Lung (tissue), 12 donors: Measurements from ENCODE around the gene ATXN2. TPM values are rescaled to one million over a fixed set of nuclear protein-coding genes. Genes with fewer than 3 reads are reported as not detected.

Source experiments
- ATAC-seq: fragments of 200-7000 bp; cut with Tn5 transposase; one replicate; pipeline ENCODE4 v1.9.1; 2020; ENCODE audit warnings: moderate number of reproducible peaks; ENCODE audit not compliant: insufficient read depth, low FRiP score
- DNase-seq, 3 donors: peaks; one replicate each; pipeline ENCODE4 v3.0.0-alpha.2; 2013 to 2017
- H3K27ac ChIP-seq, 2 donors: one replicate each; pipeline ENCODE4 v1.5.1; 2013; ENCODE audit warnings: mild to moderate bottlenecking in 2 of 2, moderate library complexity in 2 of 2, control low read depth in 1 of 2, inconsistent platforms in 1 of 2, low read depth in 1 of 2, low read length in 1 of 2
- H3K27me3 ChIP-seq, 3 donors: one replicate each; pipeline ENCODE4 v1.5.1; 2013; ENCODE audit warnings: low read length in 2 of 3; ENCODE audit not compliant: control insufficient read depth in 3 of 3, insufficient read depth in 3 of 3
- H3K36me3 ChIP-seq, 4 donors: one replicate each; pipeline ENCODE4 v1.5.1; 2013; ENCODE audit warnings: low read length in 4 of 4, mild to moderate bottlenecking in 1 of 4, moderate library complexity in 1 of 4; ENCODE audit not compliant: control insufficient read depth in 4 of 4, insufficient read depth in 4 of 4
- H3K4me1 ChIP-seq, 5 donors: one replicate each; pipeline ENCODE4 v1.5.1; 2013; ENCODE audit warnings: low read length in 5 of 5, mild to moderate bottlenecking in 2 of 5, moderate library complexity in 1 of 5; ENCODE audit not compliant: control insufficient read depth in 5 of 5, insufficient read depth in 5 of 5
- H3K4me3 ChIP-seq: one replicate; pipeline ENCODE4 v1.5.1; 2013; ENCODE audit warnings: mild to moderate bottlenecking, control low read depth, moderate library complexity
- H3K9ac ChIP-seq, 2 donors: one replicate each; pipeline ENCODE4 v1.5.1; 2013; ENCODE audit warnings: low read length in 2 of 2, control low read depth in 1 of 2; ENCODE audit not compliant: insufficient read depth in 1 of 2
- H3K9me3 ChIP-seq, 4 donors: one replicate each; pipeline ENCODE4 v1.5.1; 2013; ENCODE audit warnings: low read length in 3 of 4, mild to moderate bottlenecking in 1 of 4, moderate library complexity in 1 of 4; ENCODE audit not compliant: control insufficient read depth in 4 of 4, insufficient read depth in 3 of 4
- CTCF ChIP-seq: IDR thresholded peaks from 2 replicates; pipeline ENCODE4 v1.5.1; 2012; ENCODE audit warnings: mild to moderate bottlenecking; ENCODE audit errors: control extremely low read depth, extremely low read depth
- WGBS, 2 donors: extraction: QIAGEN DNeasy Blood & Tissue Kit; methylation state at CpG; one replicate each; pipeline ENCODE4 v1.1.7; 2013; 5-methylcytosine and 5-hydroxymethylcytosine counted together
- polyA plus RNA-seq, 2 donors: library from polyadenylated mRNA; stranded (reverse); fragments of 200-250 nt; gene quantifications; one replicate each; pipeline ENCODE4 v1.2.1, GENCODE V29; 2013
- total RNA-seq, 2 donors: library from RNA; depleted of rRNA in 1 of 2; stranded (reverse); fragments of >200 nt in 1 of 2; gene quantifications; one replicate each; pipeline ENCODE4 v1.2.1, GENCODE V29; 2014 to 2021
- donor health status: control.
- donor health status: control.
- donor health status: Bipolar disorder and iron deficiency.
- donor health status: healthy.
- donor health status: DM: yes; HTN: yes; CAD: no.

Gene ATXN2
- total and polyA plus RNA-seq, 4 donors = 18.0 to 100 (median 43.5) TPM

DNA sequence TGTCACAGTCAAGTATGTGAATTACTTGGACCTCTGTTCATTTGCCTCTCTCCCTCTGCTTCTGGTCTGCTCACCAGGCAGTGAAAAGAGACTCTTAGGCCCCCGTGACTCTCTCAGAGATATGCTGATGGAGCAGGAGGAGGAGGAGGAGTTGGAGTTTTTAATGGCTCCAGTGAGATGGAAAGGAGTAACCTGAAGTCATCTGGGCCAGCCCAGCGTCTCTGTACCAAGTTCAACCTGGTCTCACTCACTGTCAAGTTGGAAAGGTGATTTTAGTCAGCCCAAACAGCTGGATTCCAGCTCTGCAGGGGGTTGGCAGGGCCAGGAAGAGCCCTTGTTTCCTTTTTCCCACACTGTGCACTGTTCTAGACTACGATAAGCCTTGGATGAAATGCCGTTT lies 144.8 kb downstream of the ATXN2 start:
- Histone ChIP-seq H3K36me3 (peaks cover 19 to 50% (median 44%) of the 10 kb centered on the region in 4 donors), H3K27ac (no peak overlapping the region), H3K9me3 (no peaks in the 10 kb centered on the region), H3K4me1 (peaks cover 0 to 6% (median 0%) of the 10 kb centered on the region in 5 donors), H3K27me3 (no peaks in the 10 kb centered on the region), H3K4me3 (no peak overlapping the region), H3K9ac (no peak overlapping the region)
- no peak for TF ChIP-seq CTCF
- WGBS, 2 donors = 77 to 83% methylated on average over 4 of the region's 4 CpGs
- no peak for DNase-seq
- no peak for ATAC-seq

GRCh38 chr12:111453071-111453989 lies 145.8 kb downstream of the ATXN2 start:
- H3K36me3 ChIP-seq = peaks cover 19 to 52% (median 47%) of the 10 kb centered on the region in 4 donors
- H3K4me3 ChIP-seq = no peak overlapping the region
- peaks cover 0 to 7% (median 0%) of the 10 kb centered on the region in 5 donors for H3K4me1 ChIP-seq
- no peaks in the 10 kb centered on the region for H3K27me3 ChIP-seq
- no peak for TF ChIP-seq CTCF
- WGBS, 2 donors = 93 to 94% methylated on average over 25 of the region's 25 CpGs
- no peaks in the 10 kb centered on the region for H3K9me3 ChIP-seq
- no peak overlapping the region for H3K9ac ChIP-seq
- no peak overlapping the region for H3K27ac ChIP-seq
- no peak for DNase-seq
- no peak for ATAC-seq

DNA sequence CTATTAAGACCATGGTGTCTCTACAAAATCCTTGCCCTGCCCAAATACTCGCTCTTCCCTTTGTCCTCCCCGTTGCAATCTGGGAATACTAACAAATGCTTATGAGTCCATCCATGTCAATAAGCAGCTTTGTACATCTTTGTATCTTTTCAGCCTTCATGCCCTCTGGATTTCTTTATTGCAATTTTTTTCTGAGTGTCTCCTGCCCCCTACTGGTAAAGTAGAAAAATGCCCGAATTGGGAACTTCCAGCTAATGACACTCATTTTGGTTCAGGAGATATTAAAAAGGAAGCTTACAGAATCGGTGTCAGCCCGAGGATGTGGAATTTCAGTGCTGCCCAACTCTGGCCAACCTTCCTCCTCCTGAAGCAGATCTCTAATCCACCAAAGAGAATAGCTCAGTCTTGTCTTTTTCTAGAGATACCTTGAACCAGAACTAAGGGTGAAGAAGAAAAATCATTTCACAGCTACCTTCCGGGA lies 147.4 kb downstream of the ATXN2 start:
- DNase-seq (peak in 2 of 3 donors; percentile 60 to 73), ATAC-seq (peak; percentile 31)
- Histone ChIP-seq H3K27me3 (no peaks in the 10 kb centered on the region), H3K9me3 (no peaks in the 10 kb centered on the region), H3K4me1 (peaks cover 0 to 13% (median 1%) of the 10 kb centered on the region in 5 donors), H3K27ac (no peak overlapping the region), H3K9ac (no peak overlapping the region), H3K36me3 (peaks cover 30 to 64% (median 52%) of the 10 kb centered on the region in 4 donors), H3K4me3 (no peak overlapping the region)
- peak; percentile 78 for TF ChIP-seq CTCF
- 30 to 33% methylated on average over 6 of the region's 6 CpGs for WGBS, 2 donors
